Skeletal muscle satellite cell (primary cell): ENCODE results near the gene PXK.
A peak's percentile ranks its signal among the peaks of the same experiment; 100 is the strongest.

ENCODE experiments used
- H3K27me3 ChIP-seq: 2 replicates; pipeline ENCODE4 v1.7.0; 2013; ENCODE audit warnings: low read length; ENCODE audit not compliant: control insufficient read depth, insufficient read depth
- H3K36me3 ChIP-seq: 2 replicates; pipeline ENCODE4 v1.7.0; 2013; ENCODE audit warnings: mild to moderate bottlenecking, control low read depth, low read length; ENCODE audit not compliant: insufficient read depth
- H3K4me1 ChIP-seq: 2 replicates; pipeline ENCODE4 v1.7.0; 2013; ENCODE audit warnings: low read length; ENCODE audit not compliant: control insufficient read depth, insufficient read depth
- H3K4me2 ChIP-seq: 2 replicates; pipeline ENCODE4 v1.7.0; 2013; ENCODE audit warnings: mild to moderate bottlenecking, low read length
- H3K4me3 ChIP-seq: 2 replicates; pipeline ENCODE4 v1.7.0; 2013; ENCODE audit warnings: low read length
- H3K9ac ChIP-seq: 2 replicates; pipeline ENCODE4 v1.7.0; 2013; ENCODE audit warnings: mild to moderate bottlenecking, low read depth, low read length, moderate library complexity
- H3K9me3 ChIP-seq: replicated peaks from 2 replicates; pipeline ENCODE4 v1.7.0; 2013; ENCODE audit warnings: mild to moderate bottlenecking, control low read depth, low read length

The PXK gene

DNA sequence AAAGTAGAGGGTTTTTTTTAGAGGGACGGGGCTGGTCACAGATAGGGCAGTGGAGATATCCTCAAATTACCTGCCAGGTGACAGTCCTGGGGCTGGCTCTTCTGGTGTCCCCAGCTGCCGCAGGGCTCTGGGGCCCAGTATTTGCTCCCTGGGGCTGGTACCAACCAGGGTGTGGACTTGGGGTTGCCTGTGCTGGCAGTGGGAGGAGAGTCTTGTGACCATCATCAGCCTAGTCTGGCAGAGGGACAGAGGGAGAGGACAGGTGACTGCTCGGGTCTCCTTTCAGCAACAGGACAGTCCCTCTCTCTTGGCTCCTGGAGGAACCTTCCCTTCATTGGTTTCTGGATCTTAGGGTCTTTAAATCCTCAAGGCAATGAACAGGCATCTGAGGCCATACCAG lies 34.5 kb upstream of the PXK start:
- H3K9ac ChIP-seq: no peak overlapping the region
- H3K4me1 ChIP-seq: no peaks in the 10 kb centered on the region
- H3K27me3 ChIP-seq: peaks cover 33% of the 10 kb centered on the region
- H3K36me3 ChIP-seq: no peaks in the 10 kb centered on the region
- no peak overlapping the region for H3K4me2 ChIP-seq
- no peak overlapping the region for H3K4me3 ChIP-seq
- H3K9me3 ChIP-seq: no peaks in the 10 kb centered on the region

GRCh38 chr3:58299075-58299474 lies 33.6 kb upstream of the PXK start:
- Histone ChIP-seq H3K4me3 (no peak overlapping the region), H3K36me3 (no peaks in the 10 kb centered on the region), H3K9ac (no peak overlapping the region), H3K4me2 (no peak overlapping the region), H3K4me1 (no peaks in the 10 kb centered on the region), H3K27me3 (peaks cover 33% of the 10 kb centered on the region), H3K9me3 (no peaks in the 10 kb centered on the region)

DNA sequence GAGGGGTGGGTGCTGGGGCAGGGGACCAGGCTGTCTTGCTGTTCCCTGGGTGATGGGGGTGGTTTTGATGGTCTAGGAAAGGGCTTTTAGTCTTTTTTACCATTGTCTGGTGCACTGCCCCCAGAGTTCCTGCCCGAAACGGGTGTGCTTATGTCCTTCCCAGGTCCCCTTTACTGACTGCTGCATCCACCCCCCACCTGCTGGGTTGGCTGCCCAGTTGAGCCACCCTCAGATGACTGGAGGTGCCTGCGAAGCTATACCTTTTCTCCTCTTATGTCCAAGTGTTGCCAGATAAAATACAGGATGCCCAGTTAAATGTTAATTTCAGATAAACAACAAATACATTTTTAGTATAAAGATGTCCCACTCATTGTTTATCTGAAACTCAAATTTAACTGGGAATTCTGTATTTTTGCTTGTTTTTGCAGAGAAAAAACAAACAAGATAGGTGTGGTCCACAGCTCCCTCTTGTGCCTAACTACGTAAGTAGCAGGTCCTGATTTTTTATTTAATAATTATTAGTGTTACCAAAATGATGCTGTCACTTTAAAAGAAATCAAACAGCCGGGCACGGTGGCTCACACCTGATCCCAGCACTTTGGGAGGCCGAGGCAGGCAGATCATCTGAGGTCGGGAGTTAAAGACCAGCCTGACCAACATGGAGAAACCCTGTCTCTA lies 32.7 kb upstream of the PXK start:
- Histone ChIP-seq H3K4me1 (no peaks in the 10 kb centered on the region), H3K27me3 (peaks cover 33% of the 10 kb centered on the region), H3K9me3 (no peaks in the 10 kb centered on the region), H3K36me3 (no peaks in the 10 kb centered on the region), H3K4me2 (no peak overlapping the region), H3K9ac (no peak overlapping the region), H3K4me3 (no peak overlapping the region)

- peaks cover 23% of the 10 kb centered on the region for H3K36me3 ChIP-seq
- H3K4me2 ChIP-seq: peak within 1 kb of the TSS; percentile 98
- peak within 1 kb of the TSS; percentile 95 for H3K4me3 ChIP-seq
- peak within 1 kb of the TSS; percentile 98 for H3K9ac ChIP-seq
- no peaks in the 10 kb centered on the region for H3K9me3 ChIP-seq
- H3K27me3 ChIP-seq: peaks cover 17% of the 10 kb centered on the region
- H3K4me1 ChIP-seq: peaks cover 15% of the 10 kb centered on the region
Measured at GRCh38 chr3:58305882-58306711, 26.6 kb upstream of the PXK start, which contains the start of the genes HTD2 and RPP14. HTD2 (plus strand) TSS chr3:58306520; CDS start chr3:58317614, 11,094 bp downstream. RPP14 (plus strand) TSS chr3:58306245; CDS start chr3:58310330, 4,085 bp downstream.

GRCh38 chr3:58307639-58308215 lies 25.0 kb upstream of the PXK start:
- peak overlapping the region; percentile 95 for H3K4me3 ChIP-seq
- peak overlapping the region; percentile 98 for H3K4me2 ChIP-seq
- H3K27me3 ChIP-seq: peaks cover under 1% of the 10 kb centered on the region
- no peaks in the 10 kb centered on the region for H3K9me3 ChIP-seq
- H3K9ac ChIP-seq: peak overlapping the region; percentile 98
- peaks cover 15% of the 10 kb centered on the region for H3K4me1 ChIP-seq
- H3K36me3 ChIP-seq: peaks cover 37% of the 10 kb centered on the region

DNA sequence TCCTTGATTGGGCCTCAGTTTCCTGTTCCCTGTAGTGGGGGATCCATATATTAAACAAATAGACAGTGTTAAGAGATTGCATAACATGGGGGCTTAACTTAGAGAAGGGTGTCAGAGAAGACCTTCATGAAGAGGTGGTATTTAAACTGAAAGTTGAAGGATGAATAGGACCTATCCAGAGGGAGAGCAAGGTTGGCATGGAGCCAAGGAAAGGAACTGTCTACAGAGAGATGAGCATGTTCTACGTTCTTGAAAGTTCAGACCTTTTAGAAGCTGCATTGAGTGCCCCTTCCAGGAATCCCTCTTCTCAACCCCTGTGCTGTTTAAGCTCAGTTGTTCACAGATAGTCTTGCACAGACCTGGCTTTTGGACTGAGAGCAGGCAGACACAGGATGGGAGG lies 24.0 kb upstream of the PXK start:
- H3K4me2 ChIP-seq: peak overlapping the region; percentile 98
- H3K4me1 ChIP-seq: peaks cover 15% of the 10 kb centered on the region
- no peaks in the 10 kb centered on the region for H3K9me3 ChIP-seq
- peaks cover 41% of the 10 kb centered on the region for H3K36me3 ChIP-seq
- H3K9ac ChIP-seq: peak overlapping the region; percentile 11
- H3K27me3 ChIP-seq: no peaks in the 10 kb centered on the region
- H3K4me3 ChIP-seq: no peak overlapping the region

DNA sequence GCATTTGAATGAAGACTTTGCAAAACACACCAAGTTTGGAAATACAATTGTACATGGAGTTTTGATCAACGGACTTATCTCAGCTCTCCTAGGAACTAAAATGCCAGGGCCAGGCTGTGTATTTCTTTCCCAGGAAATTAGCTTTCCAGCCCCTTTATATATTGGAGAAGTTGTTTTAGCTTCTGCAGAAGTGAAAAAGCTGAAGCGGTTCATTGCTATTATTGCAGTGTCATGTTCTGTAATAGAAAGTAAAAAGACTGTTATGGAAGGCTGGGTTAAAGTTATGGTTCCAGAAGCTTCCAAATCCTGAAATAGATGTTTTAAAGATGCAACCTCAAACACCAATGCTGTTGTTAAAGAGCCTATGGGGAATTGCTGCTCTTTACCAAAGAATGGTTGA lies 14.9 kb upstream of the PXK start:
- no peaks in the 10 kb centered on the region for H3K4me1 ChIP-seq
- H3K9ac ChIP-seq: no peak overlapping the region
- peaks cover 38% of the 10 kb centered on the region for H3K36me3 ChIP-seq
- H3K27me3 ChIP-seq: no peaks in the 10 kb centered on the region
- no peak overlapping the region for H3K4me3 ChIP-seq
- H3K9me3 ChIP-seq: no peaks in the 10 kb centered on the region
- H3K4me2 ChIP-seq: no peak overlapping the region

- no peaks in the 10 kb centered on the region for H3K27me3 ChIP-seq
- H3K4me1 ChIP-seq: peaks cover 13% of the 10 kb centered on the region
- peaks cover 21% of the 10 kb centered on the region for H3K36me3 ChIP-seq
- H3K9ac ChIP-seq: no peak overlapping the region
- no peaks in the 10 kb centered on the region for H3K9me3 ChIP-seq
- H3K4me2 ChIP-seq: no peak overlapping the region
- no peak overlapping the region for H3K4me3 ChIP-seq
Measured at GRCh38 chr3:58321791-58322190, 10.9 kb upstream of the PXK start.

- Histone ChIP-seq H3K27me3 (no peaks in the 10 kb centered on the region), H3K4me3 (no peak overlapping the region), H3K4me2 (no peak overlapping the region), H3K4me1 (peaks cover 13% of the 10 kb centered on the region), H3K9ac (no peak overlapping the region), H3K36me3 (peaks cover 11% of the 10 kb centered on the region), H3K9me3 (no peaks in the 10 kb centered on the region)
Measured at GRCh38 chr3:58322793-58323192, 9.9 kb upstream of the PXK start.

GRCh38 chr3:58323529-58324390 lies 8.9 kb upstream of the PXK start:
- H3K9ac ChIP-seq: no peak overlapping the region

More at GRCh38 chr3:58323529-58324390, 8.9 kb upstream of the PXK start:
- H3K4me3 ChIP-seq: no peak overlapping the region
- no peaks in the 10 kb centered on the region for H3K27me3 ChIP-seq
- peaks cover 6% of the 10 kb centered on the region for H3K36me3 ChIP-seq
- H3K4me2 ChIP-seq: no peak overlapping the region
- no peaks in the 10 kb centered on the region for H3K9me3 ChIP-seq
- peaks cover 13% of the 10 kb centered on the region for H3K4me1 ChIP-seq
